Hepatocyte (in vitro differentiated cells): ENCODE results near the gene SERPINB2. TPM values are rescaled to one million over a fixed set of nuclear protein-coding genes. Genes with fewer than 3 reads are reported as not detected.

Experiments
- DNase-seq: peaks from one replicate; pipeline ENCODE4 v3.0.0-alpha.2; 2016; ENCODE audit warnings: low spot score
- H2AFZ ChIP-seq: fragments of 200-600 bp; sonication (generic); 2 replicates; pipeline ENCODE4 v1.6.0; 2016; ENCODE audit warnings: antibody characterized with exemption, mild to moderate bottlenecking
- H3K27ac ChIP-seq: fragments of 200-600 bp; sonication (generic); 2 replicates; pipeline ENCODE4 v1.5.1; 2016; ENCODE audit warnings: mild to moderate bottlenecking
- H3K27me3 ChIP-seq: fragments of 200-600 bp; sonication (generic); 2 replicates; pipeline ENCODE4 v1.6.1; 2016
- H3K36me3 ChIP-seq: fragments of 200-600 bp; sonication (generic); replicated peaks from 2 replicates; pipeline ENCODE4 v1.5.1; 2016; ENCODE audit warnings: low read depth; ENCODE audit not compliant: insufficient read depth
- H3K4me1 ChIP-seq: fragments of 200-600 bp; sonication (generic); 2 replicates; pipeline ENCODE4 v1.5.1; 2016; ENCODE audit warnings: mild to moderate bottlenecking, moderate library complexity; ENCODE audit not compliant: insufficient read depth
- H3K4me2 ChIP-seq: fragments of 200-600 bp; sonication (generic); 2 replicates; pipeline ENCODE4 v1.6.0; 2016
- H3K4me3 ChIP-seq: fragments of 200-600 bp; sonication (generic); 2 replicates; pipeline ENCODE4 v1.5.1; 2016; ENCODE audit warnings: mild to moderate bottlenecking
- H3K79me2 ChIP-seq: fragments of 200-600 bp; sonication (generic); 2 replicates; pipeline ENCODE4 v1.6.0; 2017; ENCODE audit warnings: mild to moderate bottlenecking
- H3K9me2 ChIP-seq: fragments of 200-600 bp; sonication (generic); replicated peaks from 2 replicates; pipeline ENCODE4 v1.6.0; 2017; ENCODE audit warnings: mild to moderate bottlenecking; ENCODE audit not compliant: insufficient read depth
- H3K9me3 ChIP-seq: fragments of 200-600 bp; sonication (generic); 2 replicates; pipeline ENCODE4 v1.5.1; 2016; ENCODE audit warnings: low read depth, mild to moderate bottlenecking
- H4K20me1 ChIP-seq: fragments of 200-600 bp; sonication (generic); 2 replicates; pipeline ENCODE4 v1.6.0; 2016; ENCODE audit warnings: mild to moderate bottlenecking; ENCODE audit not compliant: insufficient read depth, poor library complexity, severe bottlenecking
- EZH2 ChIP-seq: fragments of 200-600 bp; sonication (generic); IDR thresholded peaks from 2 replicates; pipeline ENCODE4 v1.6.1; 2016; ENCODE audit warnings: antibody characterized with exemption, mild to moderate bottlenecking, borderline replicate concordance
- EZH2phosphoT487 ChIP-seq: fragments of 200-600 bp; sonication (generic); IDR thresholded peaks from one replicate; pipeline ENCODE4 v1.6.1; 2018; ENCODE audit warnings: antibody characterized with exemption, mild to moderate bottlenecking, low read depth, moderate library complexity; ENCODE audit not compliant: unreplicated experiment, severe bottlenecking
- WGBS: methylation state at CpG from one replicate; pipeline ENCODE4 v1.1.6; 2016; ENCODE audit warnings: low lambda C conversion rate; ENCODE audit errors: missing lambda C conversion rate; 5-methylcytosine and 5-hydroxymethylcytosine counted together
- polyA plus RNA-seq: library from polyadenylated mRNA; unstranded; fragments of >200 nt; fragmentation: Nextera tagmentation; extraction: Ambion mirVana; gene quantifications from 2 replicates; pipeline ENCODE4 v1.2.1, GENCODE V29; 2016
- total RNA-seq: library from RNA; depleted of rRNA; stranded (reverse); fragments of >200 nt; gene quantifications from 2 replicates; pipeline ENCODE4 v1.2.3, GENCODE V29; 2014
- TF ChIP-seq, protein P1 (sequence below): fragments of 200-600 bp; sonication (generic); IDR thresholded peaks from 2 replicates; pipeline ENCODE4 v1.5.1; 2016; ENCODE audit warnings: antibody characterized with exemption, mild to moderate bottlenecking; ENCODE audit not compliant: poor library complexity

Gene SERPINB2, protein sequence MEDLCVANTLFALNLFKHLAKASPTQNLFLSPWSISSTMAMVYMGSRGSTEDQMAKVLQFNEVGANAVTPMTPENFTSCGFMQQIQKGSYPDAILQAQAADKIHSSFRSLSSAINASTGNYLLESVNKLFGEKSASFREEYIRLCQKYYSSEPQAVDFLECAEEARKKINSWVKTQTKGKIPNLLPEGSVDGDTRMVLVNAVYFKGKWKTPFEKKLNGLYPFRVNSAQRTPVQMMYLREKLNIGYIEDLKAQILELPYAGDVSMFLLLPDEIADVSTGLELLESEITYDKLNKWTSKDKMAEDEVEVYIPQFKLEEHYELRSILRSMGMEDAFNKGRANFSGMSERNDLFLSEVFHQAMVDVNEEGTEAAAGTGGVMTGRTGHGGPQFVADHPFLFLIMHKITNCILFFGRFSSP
- total RNA-seq (1.6 and 1.9 TPM in 2 replicates), polyA plus RNA-seq (0.86 and 1.2 TPM in 2 replicates)

DNA sequence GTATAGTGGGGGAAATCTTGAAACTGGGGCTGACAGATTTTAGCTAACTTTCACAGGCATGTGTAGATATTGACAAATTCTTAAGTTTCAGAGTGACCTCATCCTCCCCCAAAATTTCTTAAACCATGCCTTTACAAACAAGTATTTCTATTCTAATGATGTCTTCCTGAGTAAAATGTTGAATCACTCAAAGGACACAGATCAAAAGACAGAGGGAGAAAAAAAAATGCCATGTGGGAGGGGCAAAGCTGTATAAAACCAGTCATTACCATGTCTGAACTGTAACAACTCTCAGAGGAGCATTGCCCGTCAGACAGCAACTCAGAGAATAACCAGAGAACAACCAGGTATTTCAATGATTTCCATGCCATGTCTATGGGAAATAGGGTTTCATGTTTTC is at the start of gene SERPINB2:
SERPINB2 (plus strand) TSS at position 282 of the 400 bp plus-strand sequence. CDS start 3,740 bp downstream, outside the sequence.
- Histone ChIP-seq H2AFZ (no peak within 1 kb of the TSS), H3K4me2 (no peak within 1 kb of the TSS), H3K4me1 (peaks cover 5% of the 10 kb centered on the region), H3K79me2 (no peaks in the 10 kb centered on the region), H3K27ac (no peak within 1 kb of the TSS), H3K9me2 (no peaks in the 10 kb centered on the region), H4K20me1 (no peaks in the 10 kb centered on the region), H3K27me3 (no peaks in the 10 kb centered on the region), H3K9me3 (no peaks in the 10 kb centered on the region), H3K36me3 (no peaks in the 10 kb centered on the region), H3K4me3 (no peak within 1 kb of the TSS)
- WGBS = 62% methylated on average over 1 of the region's 1 CpG
- no peak for TF ChIP-seq EZH2phosphoT487
- TF ChIP-seq, protein P1, sequence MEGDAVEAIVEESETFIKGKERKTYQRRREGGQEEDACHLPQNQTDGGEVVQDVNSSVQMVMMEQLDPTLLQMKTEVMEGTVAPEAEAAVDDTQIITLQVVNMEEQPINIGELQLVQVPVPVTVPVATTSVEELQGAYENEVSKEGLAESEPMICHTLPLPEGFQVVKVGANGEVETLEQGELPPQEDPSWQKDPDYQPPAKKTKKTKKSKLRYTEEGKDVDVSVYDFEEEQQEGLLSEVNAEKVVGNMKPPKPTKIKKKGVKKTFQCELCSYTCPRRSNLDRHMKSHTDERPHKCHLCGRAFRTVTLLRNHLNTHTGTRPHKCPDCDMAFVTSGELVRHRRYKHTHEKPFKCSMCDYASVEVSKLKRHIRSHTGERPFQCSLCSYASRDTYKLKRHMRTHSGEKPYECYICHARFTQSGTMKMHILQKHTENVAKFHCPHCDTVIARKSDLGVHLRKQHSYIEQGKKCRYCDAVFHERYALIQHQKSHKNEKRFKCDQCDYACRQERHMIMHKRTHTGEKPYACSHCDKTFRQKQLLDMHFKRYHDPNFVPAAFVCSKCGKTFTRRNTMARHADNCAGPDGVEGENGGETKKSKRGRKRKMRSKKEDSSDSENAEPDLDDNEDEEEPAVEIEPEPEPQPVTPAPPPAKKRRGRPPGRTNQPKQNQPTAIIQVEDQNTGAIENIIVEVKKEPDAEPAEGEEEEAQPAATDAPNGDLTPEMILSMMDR = no peak
- DNase-seq = no peak

DNA sequence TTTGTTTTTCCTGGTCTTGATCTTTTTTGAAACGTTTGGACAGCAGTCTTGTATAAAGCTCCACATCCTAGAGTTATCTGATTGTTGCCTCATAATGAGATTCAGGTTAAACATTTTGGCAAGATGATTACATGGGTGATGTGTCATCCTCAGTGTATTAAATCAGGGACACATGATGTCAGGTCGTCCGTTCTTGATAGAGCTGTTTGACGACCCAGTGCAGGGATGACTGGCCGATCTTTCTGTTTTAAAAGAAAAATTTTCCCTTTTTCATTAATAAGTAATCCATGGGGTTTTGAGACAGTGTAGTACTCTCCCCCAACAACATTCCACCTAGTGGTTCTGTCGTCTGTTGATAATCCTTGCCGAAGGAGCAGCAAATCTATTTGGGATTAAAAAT is 44.5 kb upstream of the SERPINB2 start:
- H3K36me3 ChIP-seq = no peaks in the 10 kb centered on the region
- 61% methylated on average over 7 of the region's 7 CpGs for WGBS
- no peak for DNase-seq
- H3K4me3 ChIP-seq = no peak overlapping the region
- H3K9me3 ChIP-seq = no peaks in the 10 kb centered on the region
- no peaks in the 10 kb centered on the region for H3K4me1 ChIP-seq
- no peaks in the 10 kb centered on the region for H3K79me2 ChIP-seq
- H4K20me1 ChIP-seq = no peaks in the 10 kb centered on the region
- no peak overlapping the region for H3K4me2 ChIP-seq
- TF ChIP-seq, protein P1 = no peak
- TF ChIP-seq EZH2phosphoT487 (no peak), EZH2 (no peak)
- H2AFZ ChIP-seq = no peak overlapping the region
- no peaks in the 10 kb centered on the region for H3K9me2 ChIP-seq
- no peak overlapping the region for H3K27ac ChIP-seq
- H3K27me3 ChIP-seq = no peaks in the 10 kb centered on the region

DNA sequence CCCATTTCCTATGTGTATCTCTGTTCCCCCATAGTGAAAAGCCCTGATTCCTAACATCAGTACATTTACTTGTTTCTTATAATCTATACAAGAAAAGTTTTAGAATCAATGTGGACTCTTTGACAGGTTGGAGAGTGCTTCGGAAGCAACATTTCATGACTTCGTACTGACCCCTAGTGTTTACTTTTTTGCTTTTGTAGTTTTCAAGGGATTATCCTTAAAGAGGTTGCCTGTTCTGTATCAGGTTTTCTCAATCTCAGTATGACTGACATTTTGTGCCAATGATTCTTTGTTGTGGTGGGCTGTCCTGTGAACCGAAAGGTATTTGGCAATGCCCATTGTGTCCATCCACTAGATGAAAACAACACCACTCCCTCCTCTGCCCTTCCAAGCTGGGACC is 43.3 kb upstream of the SERPINB2 start:
- no peak overlapping the region for H2AFZ ChIP-seq
- H3K27ac ChIP-seq = no peak overlapping the region
- WGBS = 17% methylated on average over 3 of the region's 3 CpGs
- no peaks in the 10 kb centered on the region for H3K4me1 ChIP-seq
- no peak overlapping the region for H3K4me3 ChIP-seq
- no peak overlapping the region for H3K4me2 ChIP-seq
- H3K36me3 ChIP-seq = no peaks in the 10 kb centered on the region
- H4K20me1 ChIP-seq = no peaks in the 10 kb centered on the region
- H3K9me3 ChIP-seq = no peaks in the 10 kb centered on the region
- no peaks in the 10 kb centered on the region for H3K79me2 ChIP-seq
- TF ChIP-seq, protein P1 = peak; percentile 63
- no peak for TF ChIP-seq EZH2
- no peaks in the 10 kb centered on the region for H3K27me3 ChIP-seq
- peak; percentile 48 for DNase-seq
- no peaks in the 10 kb centered on the region for H3K9me2 ChIP-seq
